OCI-LY3 (cell line): ENCODE measurements around the gene TM9SF3.
"Not testable (repeated sequence)": the region's sequence is repeated elsewhere in the genome, so short reads cannot be mapped to it uniquely, and the experiment has no call there.

Experiments
- H2AFZ ChIP-seq: fragments of 200-600, 300-600 bp; shearing (Covaris generic); 2 replicates; pipeline ENCODE4 v1.6.0; 2014; ENCODE audit warnings: antibody characterized with exemption, low read depth, low read length
- H3K27ac ChIP-seq: fragments of 200-600, 300-600 bp; sonication (generic); 2 replicates; pipeline ENCODE4 v1.5.1; 2014; ENCODE audit warnings: mild to moderate bottlenecking, low read length, moderate library complexity, mixed read lengths
- H3K27me3 ChIP-seq: fragments of 200-600, 300-600 bp; sonication (generic); 2 replicates; pipeline ENCODE4 v1.6.1; 2014; ENCODE audit warnings: low read depth, low read length, mixed read lengths
- H3K36me3 ChIP-seq: fragments of 200-600, 300-600 bp; sonication (generic); replicated peaks from 2 replicates; pipeline ENCODE3; 2014; ENCODE audit warnings: low read depth, low read length, mixed read lengths
- H3K4me1 ChIP-seq: fragments of 300-600, 200-600 bp; sonication (generic); 2 replicates; pipeline ENCODE4 v1.6.1; 2014; ENCODE audit warnings: low read length, mixed read lengths
- H3K4me2 ChIP-seq: fragments of 200-600, 300-600 bp; sonication (generic); 2 replicates; pipeline ENCODE4 v1.6.1; 2014; ENCODE audit warnings: low read length, mixed read lengths
- H3K4me3 ChIP-seq: fragments of 300-600, 200-600 bp; sonication (generic); 2 replicates; pipeline ENCODE4 v1.5.1; 2014; ENCODE audit warnings: antibody characterized with exemption, mild to moderate bottlenecking, low read length, moderate library complexity
- H3K79me2 ChIP-seq: fragments of 300-600, 200-600 bp; shearing (Covaris generic); 2 replicates; pipeline ENCODE4 v1.6.1; 2014; ENCODE audit warnings: mild to moderate bottlenecking, low read length, mixed read lengths
- H3K9ac ChIP-seq: fragments of 300-600, 200-600 bp; shearing (Covaris generic); 2 replicates; pipeline ENCODE4 v1.6.0; 2014; ENCODE audit warnings: mild to moderate bottlenecking, low read length, moderate library complexity
- H3K9me3 ChIP-seq: fragments of 200-600, 300-600 bp; shearing (Covaris generic); 2 replicates; pipeline ENCODE4 v1.6.1; 2014; ENCODE audit warnings: low read length, mixed read lengths; ENCODE audit not compliant: insufficient read depth
- H4K20me1 ChIP-seq: fragments of 200-600, 300-600 bp; sonication (generic); 2 replicates; pipeline ENCODE4 v1.6.1; 2016; ENCODE audit warnings: low read length, mixed read lengths; ENCODE audit not compliant: insufficient read depth
- EZH2phosphoT487 ChIP-seq: fragments of 200-600 bp; shearing (Covaris generic); IDR thresholded peaks from 2 replicates; pipeline ENCODE4 v1.6.1; 2018; ENCODE audit warnings: antibody characterized with exemption, mixed run types, low read depth
- TF ChIP-seq, protein P1 (sequence below): fragments of 200-600, 300-600 bp; sonication (generic); IDR thresholded peaks from 2 replicates; pipeline ENCODE4 v1.5.1; 2014; ENCODE audit warnings: antibody characterized with exemption, low read length, low read depth

TM9SF3 gene

DNA sequence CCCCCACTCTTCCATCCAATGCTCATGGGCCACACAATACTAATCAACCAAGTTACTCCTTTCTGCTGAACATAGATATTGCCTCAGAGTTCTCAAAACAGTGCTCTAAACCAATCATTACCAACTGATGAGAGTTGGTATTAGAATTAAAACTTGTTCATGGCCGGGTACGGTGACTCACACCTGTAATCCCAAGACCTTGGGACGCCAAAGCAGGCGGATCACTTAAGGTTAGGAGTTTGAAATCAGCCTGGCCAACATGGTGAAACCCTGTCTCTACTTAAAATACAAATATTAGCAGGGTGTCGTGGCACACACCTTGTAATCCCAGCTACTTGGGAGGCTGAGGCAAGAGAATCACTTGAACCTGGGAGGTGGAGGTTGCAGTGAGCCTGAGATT is 8.2 kb downstream of the TM9SF3 start:
- H3K9ac ChIP-seq: no peak overlapping the region
- TF ChIP-seq, protein P1, sequence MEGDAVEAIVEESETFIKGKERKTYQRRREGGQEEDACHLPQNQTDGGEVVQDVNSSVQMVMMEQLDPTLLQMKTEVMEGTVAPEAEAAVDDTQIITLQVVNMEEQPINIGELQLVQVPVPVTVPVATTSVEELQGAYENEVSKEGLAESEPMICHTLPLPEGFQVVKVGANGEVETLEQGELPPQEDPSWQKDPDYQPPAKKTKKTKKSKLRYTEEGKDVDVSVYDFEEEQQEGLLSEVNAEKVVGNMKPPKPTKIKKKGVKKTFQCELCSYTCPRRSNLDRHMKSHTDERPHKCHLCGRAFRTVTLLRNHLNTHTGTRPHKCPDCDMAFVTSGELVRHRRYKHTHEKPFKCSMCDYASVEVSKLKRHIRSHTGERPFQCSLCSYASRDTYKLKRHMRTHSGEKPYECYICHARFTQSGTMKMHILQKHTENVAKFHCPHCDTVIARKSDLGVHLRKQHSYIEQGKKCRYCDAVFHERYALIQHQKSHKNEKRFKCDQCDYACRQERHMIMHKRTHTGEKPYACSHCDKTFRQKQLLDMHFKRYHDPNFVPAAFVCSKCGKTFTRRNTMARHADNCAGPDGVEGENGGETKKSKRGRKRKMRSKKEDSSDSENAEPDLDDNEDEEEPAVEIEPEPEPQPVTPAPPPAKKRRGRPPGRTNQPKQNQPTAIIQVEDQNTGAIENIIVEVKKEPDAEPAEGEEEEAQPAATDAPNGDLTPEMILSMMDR: no peak
- no peak for TF ChIP-seq EZH2phosphoT487
- H4K20me1 ChIP-seq: peaks cover 79% of the 10 kb centered on the region
- H3K4me3 ChIP-seq: no peak overlapping the region
- H3K27ac ChIP-seq: no peak overlapping the region
- no peak overlapping the region for H2AFZ ChIP-seq
- peaks cover 95% of the 10 kb centered on the region for H3K79me2 ChIP-seq
- no peaks in the 10 kb centered on the region for H3K27me3 ChIP-seq
- no peaks in the 10 kb centered on the region for H3K9me3 ChIP-seq
- peaks cover 12% of the 10 kb centered on the region for H3K36me3 ChIP-seq
- H3K4me2 ChIP-seq: no peak overlapping the region
- H3K4me1 ChIP-seq: peaks cover 13% of the 10 kb centered on the region

DNA sequence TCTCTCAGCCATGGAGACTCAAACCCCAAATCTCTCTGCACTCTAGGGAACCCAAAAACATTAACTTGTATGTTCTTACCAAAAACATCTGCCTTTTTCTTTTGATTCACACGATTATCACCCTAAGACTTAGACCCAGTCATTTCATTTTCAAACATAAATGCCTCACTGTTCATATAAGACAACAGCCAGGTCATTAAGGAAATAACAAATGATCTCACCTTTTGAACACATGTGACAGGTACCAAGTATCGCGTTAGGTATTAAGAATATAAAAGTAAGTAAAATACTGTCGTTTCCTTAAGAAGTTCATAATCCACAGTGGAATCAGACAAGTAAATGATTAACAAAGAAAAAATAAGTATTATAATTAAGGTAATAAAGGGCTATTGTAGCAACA is 8.8 kb downstream of the TM9SF3 start:
- Histone ChIP-seq H2AFZ (no peak overlapping the region), H3K4me1 (peaks cover 13% of the 10 kb centered on the region), H3K9ac (no peak overlapping the region), H3K4me3 (no peak overlapping the region), H3K27me3 (no peaks in the 10 kb centered on the region), H3K79me2 (peaks cover 94% of the 10 kb centered on the region), H3K4me2 (no peak overlapping the region), H3K9me3 (no peaks in the 10 kb centered on the region), H3K27ac (no peak overlapping the region), H4K20me1 (peaks cover 79% of the 10 kb centered on the region), H3K36me3 (peaks cover 15% of the 10 kb centered on the region)
- TF ChIP-seq, protein P1: no peak
- TF ChIP-seq EZH2phosphoT487: no peak

GRCh38 chr10:96577069-96577468 is 9.7 kb downstream of the TM9SF3 start:
- Histone ChIP-seq H3K79me2 (peaks cover 94% of the 10 kb centered on the region), H3K9me3 (no peaks in the 10 kb centered on the region), H4K20me1 (peaks cover 79% of the 10 kb centered on the region), H3K4me3 (no peak overlapping the region), H3K27ac (no peak overlapping the region), H3K9ac (no peak overlapping the region), H3K27me3 (no peaks in the 10 kb centered on the region), H2AFZ (no peak overlapping the region), H3K4me1 (peaks cover 13% of the 10 kb centered on the region), H3K4me2 (peak overlapping the region; percentile 4; the same call in 1 of the 2 replicates), H3K36me3 (peaks cover 17% of the 10 kb centered on the region)
- TF ChIP-seq EZH2phosphoT487: no peak
- TF ChIP-seq, protein P1: no peak

DNA sequence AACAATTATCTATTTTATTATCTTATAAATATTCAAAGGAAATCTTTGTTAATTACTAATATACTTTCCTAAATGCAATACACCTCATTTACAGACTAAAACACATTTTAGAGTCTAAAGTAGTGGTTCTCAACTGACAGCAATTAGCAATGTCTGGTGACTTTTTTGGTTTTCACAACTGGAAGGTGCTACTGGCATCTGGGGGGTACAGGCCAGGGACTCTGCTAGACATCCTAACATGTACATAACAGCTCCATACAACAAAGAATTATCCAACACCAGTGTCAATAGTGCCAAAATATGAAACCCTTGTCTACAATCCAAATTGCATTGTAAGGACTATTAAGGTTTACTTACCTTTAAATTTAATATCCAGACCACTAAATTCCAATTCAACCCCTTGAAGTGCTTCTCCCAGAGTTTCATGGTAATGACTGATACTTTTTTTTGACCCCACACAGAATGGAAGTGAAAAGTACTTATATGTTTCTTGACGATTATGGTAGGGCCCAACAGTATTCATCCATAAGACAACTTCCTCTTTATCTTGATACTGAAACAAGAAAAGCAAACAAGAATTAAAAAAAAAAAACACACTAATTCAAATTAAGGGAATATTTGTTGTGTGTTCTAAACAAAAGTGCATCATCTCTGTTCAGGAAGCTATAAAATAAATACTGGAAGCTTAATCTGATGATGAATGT is 10.4 kb downstream of the TM9SF3 start:
- Histone ChIP-seq H2AFZ (no peak overlapping the region), H3K4me2 (peak overlapping the region; percentile 4; the same call in 1 of the 2 replicates), H3K4me3 (no peak overlapping the region), H3K9me3 (no peaks in the 10 kb centered on the region), H3K4me1 (peaks cover 13% of the 10 kb centered on the region), H4K20me1 (peaks cover 79% of the 10 kb centered on the region), H3K27me3 (no peaks in the 10 kb centered on the region), H3K79me2 (peaks cover 94% of the 10 kb centered on the region), H3K27ac (no peak overlapping the region), H3K9ac (no peak overlapping the region), H3K36me3 (peaks cover 17% of the 10 kb centered on the region)
- TF ChIP-seq, protein P1: no peak
- no peak for TF ChIP-seq EZH2phosphoT487

- not testable (repeated sequence) for H3K9me3 ChIP-seq, H2AFZ ChIP-seq, H3K27ac ChIP-seq, H3K4me3 ChIP-seq, H3K27me3 ChIP-seq, H3K4me2 ChIP-seq, H3K9ac ChIP-seq
- H3K4me1 ChIP-seq: peaks cover 13% of the 10 kb centered on the region
- peaks cover 71% of the 10 kb centered on the region for H4K20me1 ChIP-seq
- H3K36me3 ChIP-seq: peaks cover 17% of the 10 kb centered on the region
- peaks cover 92% of the 10 kb centered on the region for H3K79me2 ChIP-seq
Observed at GRCh38 chr10:96574564-96574963, 12.2 kb downstream of the TM9SF3 start.
